Caco-2 (cell line): ENCODE results near the gene FBXW7. TPM values are rescaled to one million over a fixed set of nuclear protein-coding genes. Genes with fewer than 3 reads are reported as not detected.
A peak's percentile ranks its signal among the peaks of the same experiment; 100 is the strongest.

ENCODE experiments used
- BruUV-seq: library from RNA; stranded (reverse); fragments of 400-500 nt; replicated peaks from 2 replicates; lab custom pipeline; 2021; lab: Mats Ljungman, UMichigan
- CTCF ChIA-PET: fragments of 300-600 bp; sonication (Branson Sonifier 250); formaldehyde crosslinking; loops from one replicate; lab custom pipeline; 2022; ENCODE audit warnings: antibody characterized with exemption; lab: Charles Lee
- POLR2A ChIA-PET: fragments of 300-600 bp; sonication (Branson Sonifier 250); formaldehyde crosslinking; loops from one replicate; lab custom pipeline; 2022; ENCODE audit warnings: antibody characterized with exemption; lab: Charles Lee
- DNase-seq, 2 experiments: peaks; one replicate each; pipeline versions ENCODE4 v3.0.0 to v3.0.0-alpha.2; 2020 to 2022
- H3K27me3 ChIP-seq: replicated peaks from 2 replicates; pipeline ENCODE4 v1.6.0; 2011; ENCODE audit warnings: low read length; ENCODE audit not compliant: control insufficient read depth, insufficient read depth
- H3K36me3 ChIP-seq: 2 replicates; pipeline ENCODE4 v1.5.1; 2011; ENCODE audit warnings: low read length; ENCODE audit not compliant: control insufficient read depth, insufficient read depth
- H3K4me1 ChIP-seq: fragments of 250-450 bp; sonication (Bioruptor Pico); 2 replicates; pipeline ENCODE4 v1.5.1; 2020; ENCODE audit warnings: mild to moderate bottlenecking
- H3K4me3 ChIP-seq: 2 replicates; pipeline ENCODE4 v1.5.1; 2011; ENCODE audit warnings: low read depth, mild to moderate bottlenecking, control low read depth, low read length
- H3K9me3 ChIP-seq: fragments of 250-450 bp; sonication (Bioruptor Pico); 2 replicates; pipeline ENCODE4 v1.5.1; 2020; ENCODE audit warnings: mild to moderate bottlenecking, moderate library complexity
- H3K27ac Mint-ChIP-seq: one replicate; pipeline ENCODE4 v1.8.0; 2022; ENCODE audit warnings: mixed read lengths; ENCODE audit not compliant: unreplicated experiment
- H3K27me3 Mint-ChIP-seq: one replicate; pipeline ENCODE4 v1.8.0; 2022; ENCODE audit warnings: mixed read lengths; ENCODE audit not compliant: insufficient read depth, unreplicated experiment
- H3K36me3 Mint-ChIP-seq: one replicate; pipeline ENCODE4 v1.8.0; 2022; ENCODE audit warnings: mild to moderate bottlenecking, mixed read lengths; ENCODE audit not compliant: insufficient read depth, unreplicated experiment
- H3K4me1 Mint-ChIP-seq: one replicate; pipeline ENCODE4 v1.8.0; 2022; ENCODE audit warnings: low read depth, mixed read lengths; ENCODE audit not compliant: unreplicated experiment
- H3K4me3 Mint-ChIP-seq: one replicate; pipeline ENCODE4 v1.8.0; 2022; ENCODE audit warnings: mild to moderate bottlenecking, moderate library complexity, mixed read lengths; ENCODE audit not compliant: unreplicated experiment
- H3K9me3 Mint-ChIP-seq: one replicate; pipeline ENCODE4 v1.8.0; 2022; ENCODE audit warnings: mixed read lengths; ENCODE audit not compliant: unreplicated experiment
- intact Hi-C: fragments of 100-400 bp; cut with micrococcal nuclease; formaldehyde crosslinking; loops from one replicate; pipeline ENCODE4 v1.10.0; 2022; ENCODE audit not compliant: unreplicated experiment
- total RNA-seq: library from RNA; stranded (reverse); gene quantifications from 2 replicates; pipeline ENCODE4 v1.2.3, GENCODE V29; 2022
- TF ChIP-seq, protein P1 (sequence below), 2 experiments: fragments of 200-600 bp in 1 of 2; IDR thresholded peaks; 1 replicate in 1 of 2; 2 replicates in 1 of 2; pipeline versions ENCODE4 v1.5.1 to v1.8.0; 2011 to 2022; ENCODE audit warnings: antibody characterized with exemption in 1 of 2, control low read depth in 1 of 2, inconsistent platforms in 1 of 2, low read depth in 1 of 2, low read length in 1 of 2, mild to moderate bottlenecking in 1 of 2, moderate library complexity in 1 of 2; ENCODE audit not compliant: insufficient read depth in 1 of 2, severe bottlenecking in 1 of 2, unreplicated experiment in 1 of 2

FBXW7 gene
- total RNA-seq, 1 experiment from 2014 or later: 34.1 TPM

DNA sequence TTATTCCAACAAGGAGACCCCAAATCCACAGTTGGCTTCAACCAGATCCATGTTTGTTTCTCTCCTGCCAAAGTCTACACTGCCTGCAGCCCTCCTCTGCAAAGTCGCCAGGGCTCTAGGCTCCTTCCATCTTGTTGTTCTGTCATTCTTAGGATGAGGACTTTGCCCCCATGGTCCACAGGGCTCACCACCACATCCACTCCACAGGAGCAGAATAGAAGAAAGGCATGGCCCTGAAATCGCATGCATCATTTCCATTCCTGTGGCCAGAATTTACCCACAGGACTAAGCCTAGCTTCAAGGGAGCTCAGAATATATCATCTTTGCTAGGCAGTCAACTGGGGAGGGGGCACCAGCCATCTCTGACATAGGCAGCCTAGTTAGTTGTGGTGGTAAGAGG, 254.7 kb downstream of the FBXW7 start:
- no peaks in the 10 kb centered on the region for H3K27me3 Mint-ChIP-seq
- peaks cover 10% of the 10 kb centered on the region for H3K4me1 Mint-ChIP-seq
- CTCF ChIA-PET: no interaction called here
- H3K27me3 ChIP-seq: no peaks in the 10 kb centered on the region
- POLR2A ChIA-PET: no interaction called here
- no peak overlapping the region for H3K4me3 ChIP-seq
- H3K9me3 ChIP-seq: no peaks in the 10 kb centered on the region
- TF ChIP-seq, protein P1, sequence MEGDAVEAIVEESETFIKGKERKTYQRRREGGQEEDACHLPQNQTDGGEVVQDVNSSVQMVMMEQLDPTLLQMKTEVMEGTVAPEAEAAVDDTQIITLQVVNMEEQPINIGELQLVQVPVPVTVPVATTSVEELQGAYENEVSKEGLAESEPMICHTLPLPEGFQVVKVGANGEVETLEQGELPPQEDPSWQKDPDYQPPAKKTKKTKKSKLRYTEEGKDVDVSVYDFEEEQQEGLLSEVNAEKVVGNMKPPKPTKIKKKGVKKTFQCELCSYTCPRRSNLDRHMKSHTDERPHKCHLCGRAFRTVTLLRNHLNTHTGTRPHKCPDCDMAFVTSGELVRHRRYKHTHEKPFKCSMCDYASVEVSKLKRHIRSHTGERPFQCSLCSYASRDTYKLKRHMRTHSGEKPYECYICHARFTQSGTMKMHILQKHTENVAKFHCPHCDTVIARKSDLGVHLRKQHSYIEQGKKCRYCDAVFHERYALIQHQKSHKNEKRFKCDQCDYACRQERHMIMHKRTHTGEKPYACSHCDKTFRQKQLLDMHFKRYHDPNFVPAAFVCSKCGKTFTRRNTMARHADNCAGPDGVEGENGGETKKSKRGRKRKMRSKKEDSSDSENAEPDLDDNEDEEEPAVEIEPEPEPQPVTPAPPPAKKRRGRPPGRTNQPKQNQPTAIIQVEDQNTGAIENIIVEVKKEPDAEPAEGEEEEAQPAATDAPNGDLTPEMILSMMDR (IDR thresholded peaks at IDR 0.05; ENCODE audit: insufficient read depth in 1 of 2, low read depth in 1 of 2, low read length in 1 of 2, severe bottlenecking in 1 of 2, unreplicated experiment in 1 of 2): no peak
- H3K36me3 ChIP-seq: no peaks in the 10 kb centered on the region
- H3K9me3 Mint-ChIP-seq: no peaks in the 10 kb centered on the region
- BruUV-seq: no TSS peak
- H3K27ac Mint-ChIP-seq: no peak overlapping the region
- no peaks in the 10 kb centered on the region for H3K36me3 Mint-ChIP-seq
- DNase-seq: no peak
- no peak overlapping the region for H3K4me3 Mint-ChIP-seq
- intact Hi-C loops: no loop called here
- peaks cover 14% of the 10 kb centered on the region for H3K4me1 ChIP-seq

DNA sequence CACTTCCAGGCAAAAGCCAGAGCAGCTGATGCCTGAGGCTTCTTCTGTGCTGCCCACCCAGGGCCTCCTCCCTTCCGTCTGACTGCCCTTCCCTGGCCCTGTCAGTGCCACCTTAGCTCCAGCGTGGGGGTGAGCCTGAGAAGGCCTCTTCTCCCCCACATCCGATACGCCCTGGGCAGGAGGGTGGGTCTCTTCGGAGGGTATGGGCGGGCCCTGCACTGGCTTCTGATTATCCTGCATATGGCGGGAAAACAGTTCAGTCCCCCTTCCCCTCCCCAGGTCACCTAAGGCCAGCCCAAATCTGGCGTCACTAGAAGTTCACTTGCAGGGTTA, 256.7 kb downstream of the FBXW7 start:
- H3K27me3 Mint-ChIP-seq: no peaks in the 10 kb centered on the region
- no TSS peak for BruUV-seq
- TF ChIP-seq, protein P1 (IDR thresholded peaks at IDR 0.05; ENCODE audit: insufficient read depth in 1 of 2, low read depth in 1 of 2, low read length in 1 of 2, severe bottlenecking in 1 of 2, unreplicated experiment in 1 of 2): no peak
- POLR2A ChIA-PET: no interaction called here
- H3K9me3 Mint-ChIP-seq: no peaks in the 10 kb centered on the region
- H3K9me3 ChIP-seq: no peaks in the 10 kb centered on the region
- peak overlapping the region; percentile 87 for H3K27ac Mint-ChIP-seq
- no peak overlapping the region for H3K4me3 ChIP-seq
- H3K36me3 ChIP-seq: no peaks in the 10 kb centered on the region
- H3K4me3 Mint-ChIP-seq: no peak overlapping the region
- DNase-seq: no peak
- peaks cover 14% of the 10 kb centered on the region for H3K4me1 ChIP-seq
- CTCF ChIA-PET: no interaction called here
- H3K4me1 Mint-ChIP-seq: peaks cover 10% of the 10 kb centered on the region
- no peaks in the 10 kb centered on the region for H3K36me3 Mint-ChIP-seq
- intact Hi-C loops: no loop called here
- H3K27me3 ChIP-seq: no peaks in the 10 kb centered on the region

DNA sequence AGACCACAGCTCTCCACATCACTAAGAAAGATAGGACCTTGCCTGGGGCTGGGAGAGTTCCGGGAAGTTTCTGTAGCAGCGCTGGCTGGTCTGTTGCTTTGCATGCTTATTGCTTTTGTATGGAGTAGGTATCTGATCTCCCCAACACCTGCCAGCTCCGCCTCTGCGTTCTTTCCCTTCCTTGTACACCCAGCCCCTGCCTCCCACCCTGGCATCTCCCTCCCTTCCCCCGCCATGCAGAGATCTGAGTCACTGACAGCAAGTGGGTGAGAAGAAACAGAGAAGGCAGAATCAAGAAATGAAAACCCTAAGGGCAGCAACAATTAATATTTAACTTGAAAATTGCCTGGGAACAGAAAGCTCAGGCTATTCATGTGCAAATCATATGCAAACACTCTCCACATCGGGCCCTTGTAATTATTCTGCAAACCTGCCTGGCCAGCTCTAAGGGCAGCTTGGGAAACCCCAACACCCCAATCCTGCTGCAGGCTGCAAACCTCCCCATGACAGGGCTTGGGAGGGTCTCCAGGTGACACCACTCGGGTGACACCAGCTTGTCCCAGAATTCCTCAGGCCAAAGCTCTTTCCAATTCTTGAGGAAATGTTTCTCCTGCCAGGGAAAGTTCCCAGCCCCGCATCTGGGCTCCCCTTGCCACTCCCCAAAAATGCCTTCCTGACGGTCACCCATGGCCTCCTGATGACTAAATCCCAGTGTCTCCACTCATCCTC, 257.2 kb downstream of the FBXW7 start:
- H3K27ac Mint-ChIP-seq: peak overlapping the region; percentile 87
- DNase-seq: peak; percentile 45 to 58
- Histone ChIP-seq H3K4me3 (no peak overlapping the region), H3K27me3 (no peaks in the 10 kb centered on the region), H3K9me3 (no peaks in the 10 kb centered on the region), H3K4me1 (peaks cover 14% of the 10 kb centered on the region), H3K36me3 (no peaks in the 10 kb centered on the region)
- no TSS peak for BruUV-seq
- TF ChIP-seq, protein P1 (IDR thresholded peaks at IDR 0.05; ENCODE audit: insufficient read depth in 1 of 2, low read depth in 1 of 2, low read length in 1 of 2, severe bottlenecking in 1 of 2, unreplicated experiment in 1 of 2): no peak
- ChIA-PET POLR2A (no interaction called here), CTCF (no interaction called here)
- no peaks in the 10 kb centered on the region for H3K9me3 Mint-ChIP-seq
- intact Hi-C loops: no loop called here
- no peaks in the 10 kb centered on the region for H3K27me3 Mint-ChIP-seq
- H3K4me1 Mint-ChIP-seq: peaks cover 10% of the 10 kb centered on the region
- no peaks in the 10 kb centered on the region for H3K36me3 Mint-ChIP-seq
- no peak overlapping the region for H3K4me3 Mint-ChIP-seq
